Hematopoietic multipotent progenitor cell treated with erythropoietin and hydrocortisone succinate and interleukin-3 and kit ligand, for 15 days (in vitro differentiated cells): ENCODE data around the gene HCAR1.
"Not testable (repeated sequence)": the region's sequence is repeated elsewhere in the genome, so short reads cannot be mapped to it uniquely, and the experiment has no call there.

Source experiments
- DNase-seq: peaks from one replicate; pipeline ENCODE4 v3.0.0-alpha.2; 2015; ENCODE audit warnings: low spot score

HCAR1 gene

GRCh38 chr12:122721057-122721545, 9.5 kb downstream of the HCAR1 start:
- no peak for DNase-seq

DNA sequence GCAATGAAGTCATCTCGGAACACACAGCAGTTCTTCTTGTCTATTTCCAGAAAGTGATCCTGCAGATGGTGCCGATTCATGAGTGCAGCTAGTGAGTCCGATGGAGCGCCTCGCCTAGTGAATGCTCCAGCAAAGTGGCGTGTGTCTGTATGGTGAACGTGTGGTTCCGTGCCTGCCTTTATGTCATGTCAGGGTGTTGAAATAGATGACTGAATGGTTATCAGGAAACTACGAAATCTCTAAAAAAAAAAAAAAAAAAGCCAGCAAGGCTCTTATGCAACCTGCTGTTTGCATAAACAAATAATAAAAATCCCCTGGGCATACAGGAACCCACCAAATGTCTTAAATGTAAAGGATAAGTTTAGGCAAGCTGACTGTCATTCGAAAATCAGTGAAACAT, 14.0 kb downstream of the HCAR1 start, which contains the start of gene HCAR3:
HCAR3 (minus strand) TSS at position 154 of the 400 bp plus-strand sequence; CDS start at position 80, 74 bp downstream.
- DNase-seq, result not testable (repeated sequence)

- not testable (repeated sequence) for DNase-seq
Observed at GRCh38 chr12:122715211-122715610, 15.4 kb downstream of the HCAR1 start.

GRCh38 chr12:122713491-122714188, 17.0 kb downstream of the HCAR1 start:
- not testable (repeated sequence) for DNase-seq

DNA sequence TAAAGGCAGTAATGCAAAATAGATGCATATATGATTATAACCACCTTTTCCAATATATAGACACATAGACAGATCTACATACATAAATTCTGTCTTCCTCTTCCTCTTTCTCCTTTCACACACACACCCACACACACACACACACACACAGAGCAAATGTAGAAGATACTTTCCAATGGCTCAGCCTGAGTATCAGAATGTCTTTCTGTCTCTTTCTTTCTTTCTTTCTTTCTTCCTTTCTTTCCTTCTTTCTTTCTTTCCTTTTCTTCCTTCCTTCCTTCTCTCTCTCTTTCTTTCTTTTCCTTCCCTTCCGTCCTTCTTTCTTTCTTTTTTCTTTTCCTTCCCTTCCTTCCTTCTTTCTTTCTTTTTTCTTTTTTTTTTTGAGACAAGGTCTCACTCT, 19.4 kb downstream of the HCAR1 start:
- not testable (repeated sequence) for DNase-seq

DNA sequence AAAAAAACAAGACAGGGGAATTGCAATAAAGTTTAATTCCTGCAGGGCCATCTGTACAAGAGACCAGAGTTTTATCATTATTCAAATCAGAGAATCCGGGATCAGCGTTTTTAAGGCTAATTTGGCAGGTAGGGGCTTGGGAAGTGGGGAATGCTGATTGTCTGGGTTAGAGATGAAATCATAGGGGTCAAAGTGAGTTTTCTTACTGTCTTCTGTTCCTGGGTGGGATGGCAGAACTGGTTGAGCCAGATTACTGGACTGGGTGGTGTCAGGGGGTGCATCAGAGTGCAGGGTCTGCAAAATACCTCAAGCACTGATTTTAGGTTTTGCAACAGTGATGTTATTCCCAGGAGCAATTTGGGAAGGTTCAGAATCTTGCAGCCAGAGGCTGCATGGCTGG, 20.3 kb downstream of the HCAR1 start:
- not testable (repeated sequence) for DNase-seq

DNA sequence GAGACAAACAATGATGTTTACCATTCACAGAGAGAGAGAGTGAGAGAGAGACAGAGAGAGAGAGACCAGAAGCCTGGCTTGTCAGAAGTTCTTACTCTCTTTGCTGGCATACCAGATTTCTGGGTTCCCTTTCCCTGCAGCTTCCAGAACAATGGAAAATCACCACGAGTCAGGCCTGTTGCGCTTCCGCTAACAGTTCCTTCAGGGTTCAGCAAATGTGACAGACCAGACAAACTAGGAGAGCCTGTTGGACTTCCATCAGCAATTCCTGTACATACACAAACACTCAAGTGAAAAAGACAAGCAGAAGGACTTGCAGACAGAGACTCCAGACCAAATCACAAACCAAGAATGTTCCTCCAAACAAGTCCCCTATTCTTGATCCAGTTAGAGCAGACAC, 21.4 kb downstream of the HCAR1 start:
- not testable (repeated sequence) for DNase-seq

- not testable (repeated sequence) for DNase-seq
Observed at GRCh38 chr12:122703841-122704240, 26.8 kb downstream of the HCAR1 start.

- DNase-seq, result not testable (repeated sequence)
Observed at GRCh38 chr12:122702890-122703611, 27.6 kb downstream of the HCAR1 start, which contains the start of gene HCAR2. HCAR2 (minus strand) TSS chr12:122703357; CDS start chr12:122703283, 74 bp downstream.

GRCh38 chr12:122701481-122701880, 29.2 kb downstream of the HCAR1 start:
- not testable (repeated sequence) for DNase-seq

DNA sequence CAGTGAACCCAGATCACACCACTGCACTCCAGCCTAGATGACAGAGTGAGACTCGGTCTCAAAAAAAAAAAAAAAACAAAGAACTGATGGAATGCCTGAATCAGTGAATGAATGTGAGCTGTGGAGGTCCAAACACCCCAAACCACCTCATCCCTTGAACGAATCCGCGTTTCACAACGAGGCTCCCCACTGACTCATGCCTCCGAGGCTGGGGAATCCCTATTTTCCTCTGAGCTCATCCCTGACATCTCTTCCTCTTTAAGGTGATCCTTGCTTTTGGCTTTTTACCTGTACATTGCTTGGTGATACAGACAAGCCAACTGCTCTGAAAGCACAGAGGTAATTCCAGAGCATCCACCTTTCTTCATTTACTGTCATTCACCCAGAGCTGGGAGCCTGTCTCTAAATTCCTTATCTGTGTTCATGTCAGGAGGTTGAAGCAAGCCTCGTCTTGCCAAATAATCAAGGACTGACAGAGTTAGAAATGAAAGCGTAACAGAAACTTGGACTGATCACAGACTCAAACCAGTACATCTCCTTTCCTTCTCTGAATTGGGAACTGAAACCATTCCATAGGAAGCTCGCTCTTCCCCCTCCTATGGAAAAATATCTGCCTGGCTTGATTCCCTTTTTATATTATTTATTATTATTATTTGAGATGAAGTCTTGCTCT, 30.5 kb downstream of the HCAR1 start:
- not testable (repeated sequence) for DNase-seq

DNA sequence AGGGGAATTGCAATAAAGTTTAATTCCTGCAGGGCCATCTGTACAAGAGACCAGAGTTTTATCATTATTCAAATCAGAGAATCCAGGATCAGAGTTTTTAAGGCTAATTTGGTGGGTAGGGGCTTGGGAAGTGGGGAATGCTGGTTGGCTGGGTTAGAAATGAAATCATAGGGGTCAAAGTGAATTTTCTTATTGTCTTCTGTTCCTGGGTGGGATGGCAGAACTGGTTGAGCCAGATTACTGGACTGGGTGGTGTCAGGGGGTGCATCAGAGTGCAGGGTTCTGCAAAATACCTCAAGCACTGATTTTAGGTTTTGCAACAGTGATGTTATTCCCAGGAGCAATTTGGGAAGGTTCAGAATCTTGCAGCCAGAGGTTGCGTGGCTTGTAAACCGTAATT, 33.7 kb downstream of the HCAR1 start:
- DNase-seq, result not testable (repeated sequence)

- DNase-seq, result no peak
Observed at GRCh38 chr12:122691566-122691965, 39.1 kb downstream of the HCAR1 start.

DNA sequence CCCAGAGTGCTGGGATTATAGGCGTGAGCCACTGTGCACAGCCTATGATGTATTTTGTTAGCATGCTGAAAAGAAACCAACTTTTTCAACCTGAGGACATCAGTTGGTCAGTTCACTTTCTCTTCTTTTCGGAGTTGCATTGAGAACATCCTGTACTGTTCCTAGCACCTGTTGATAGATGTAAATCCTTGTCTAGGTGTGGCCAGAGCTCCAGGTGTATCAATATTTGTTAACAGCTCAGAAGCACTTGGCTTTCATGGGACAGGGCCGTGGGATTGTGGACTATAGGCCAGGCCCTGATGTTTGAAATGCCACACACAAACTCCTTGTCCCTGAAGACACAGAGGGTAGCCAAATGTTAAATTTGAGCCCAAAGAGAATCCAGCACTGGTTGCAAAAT, 42.4 kb downstream of the HCAR1 start:
- DNase-seq, result no peak

DNA sequence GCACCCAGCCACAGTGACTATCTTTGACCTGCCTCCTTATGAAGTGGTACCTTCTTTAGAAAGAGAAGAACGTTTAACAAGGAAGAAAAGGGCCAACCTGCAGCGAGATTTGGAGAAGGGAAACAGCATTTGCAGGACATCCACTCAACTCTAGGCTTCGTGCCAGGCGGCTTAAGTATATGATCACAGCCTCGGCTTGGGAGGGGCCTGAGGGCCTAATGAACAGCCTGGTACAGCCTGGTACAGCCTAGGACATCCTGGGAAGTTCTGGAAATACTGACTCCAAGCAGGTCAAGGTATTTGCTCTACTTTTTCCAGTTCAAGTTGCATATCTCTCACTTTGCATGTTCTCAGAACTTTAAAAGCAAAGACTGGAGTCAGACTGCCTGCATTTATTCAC, 43.6 kb downstream of the HCAR1 start:
- no peak for DNase-seq

- DNase-seq, result no peak
Observed at GRCh38 chr12:122686538-122686937, 44.1 kb downstream of the HCAR1 start.

DNA sequence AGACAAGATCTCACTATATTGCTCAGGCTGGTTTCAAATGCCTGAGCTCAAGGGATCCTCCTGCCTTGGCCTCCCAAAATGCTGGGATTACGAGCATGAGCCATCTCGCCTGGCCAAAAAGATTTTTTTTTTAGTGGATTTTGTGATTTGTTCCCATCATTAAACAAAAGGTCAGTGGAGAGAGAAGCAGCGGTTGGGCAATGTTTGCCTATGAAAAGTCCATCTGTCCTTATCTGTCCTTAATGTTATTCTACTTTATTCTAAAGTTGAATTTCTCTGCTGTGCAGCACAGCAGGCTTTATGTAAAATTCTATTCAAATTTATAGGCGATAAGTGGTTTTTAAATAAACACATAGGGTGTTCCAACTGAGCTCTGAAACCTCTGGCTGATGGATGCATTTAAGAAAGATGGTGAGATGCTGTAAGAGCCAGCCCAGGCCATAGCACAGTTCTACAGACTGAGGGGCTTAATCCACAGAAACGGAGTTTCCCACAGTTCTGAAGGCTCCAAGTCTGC, 46.3 kb downstream of the HCAR1 start:
- DNase-seq, result no peak

- no peak for DNase-seq
Observed at GRCh38 chr12:122681814-122682213, 48.8 kb downstream of the HCAR1 start.

DNA sequence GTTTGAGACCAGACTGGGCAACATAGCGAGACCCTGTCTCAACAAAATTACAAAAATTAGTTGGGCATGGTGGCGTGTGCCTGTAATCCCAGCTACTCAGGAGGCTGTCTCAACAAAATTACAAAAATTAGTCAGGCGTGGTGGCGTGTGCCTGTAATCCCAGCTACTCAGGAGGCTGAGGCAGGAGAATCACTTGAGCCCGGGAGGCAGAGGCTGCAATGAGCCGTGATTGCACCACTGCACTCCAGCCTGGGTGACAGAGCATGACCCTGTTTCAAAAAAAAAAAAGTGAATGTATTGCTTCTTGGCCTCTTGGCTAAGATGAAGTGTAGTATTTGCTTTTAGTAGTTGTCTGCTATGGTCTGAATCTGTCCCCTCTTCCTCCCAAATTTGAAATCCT, 49.7 kb downstream of the HCAR1 start:
- not testable (repeated sequence) for DNase-seq

DNA sequence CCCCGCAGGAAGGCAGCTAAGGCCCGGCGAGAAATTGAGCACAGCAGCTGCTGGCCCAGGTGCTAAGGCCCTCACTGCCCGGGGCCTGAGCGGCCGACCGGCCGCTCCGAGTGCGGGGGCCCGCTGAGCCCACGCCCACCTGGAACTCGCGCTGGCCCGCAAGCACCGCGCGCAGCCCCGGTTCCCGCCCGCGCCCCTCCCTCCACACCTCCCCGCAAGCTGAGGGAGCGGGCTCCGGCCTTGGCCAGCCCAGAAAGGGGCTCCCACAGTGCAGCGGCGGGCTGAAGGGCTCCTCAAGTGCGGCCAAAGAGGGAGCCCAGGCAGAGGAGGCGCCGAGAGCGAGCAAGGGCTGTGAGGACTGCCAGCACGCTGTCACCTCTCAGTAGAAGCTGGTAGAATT, 53.9 kb downstream of the HCAR1 start:
- DNase-seq, result not testable (repeated sequence)
